Activated CD8-positive, alpha-beta memory T cell treated with anti-CD3 and anti-CD28 coated beads, Interleukin-2, amount 50 U/mL, for 48 hours (primary cell): ENCODE results near the gene NFYC.

Experiments used
- DNase-seq: peaks from one replicate; pipeline ENCODE4 v3.0.0-alpha.2; 2020

NFYC gene

GRCh38 chr1:40740039-40740996, 48.8 kb downstream of the NFYC start:
- DNase-seq: no peak

GRCh38 chr1:40740997-40741736, 49.7 kb downstream of the NFYC start:
- DNase-seq: no peak

- no peak for DNase-seq
Measured at GRCh38 chr1:40742363-40743061, 51.0 kb downstream of the NFYC start.

- DNase-seq: no peak
Measured at GRCh38 chr1:40743452-40743851, 51.9 kb downstream of the NFYC start.

- no peak for DNase-seq
Measured at GRCh38 chr1:40743860-40744259, 52.4 kb downstream of the NFYC start.

- no peak for DNase-seq
Measured at GRCh38 chr1:40745176-40745575, 53.7 kb downstream of the NFYC start.

GRCh38 chr1:40746344-40747090, 55.0 kb downstream of the NFYC start:
- DNase-seq: no peak

GRCh38 chr1:40748841-40749718, 57.6 kb downstream of the NFYC start:
- no peak for DNase-seq

- DNase-seq: no peak
Measured at GRCh38 chr1:40749817-40750216, 58.3 kb downstream of the NFYC start.

GRCh38 chr1:40750451-40750908, 59.0 kb downstream of the NFYC start:
- no peak for DNase-seq

GRCh38 chr1:40751802-40752201, 60.3 kb downstream of the NFYC start:
- no peak for DNase-seq

- DNase-seq: no peak
Measured at GRCh38 chr1:40753142-40753882, 61.8 kb downstream of the NFYC start.

- no peak for DNase-seq
Measured at GRCh38 chr1:40754201-40754600, 62.7 kb downstream of the NFYC start.

- no peak for DNase-seq
Measured at GRCh38 chr1:40755067-40755466, 63.6 kb downstream of the NFYC start.

- no peak for DNase-seq
Measured at GRCh38 chr1:40756523-40756922, 65.0 kb downstream of the NFYC start.

GRCh38 chr1:40757084-40757483, 65.6 kb downstream of the NFYC start:
- no peak for DNase-seq

GRCh38 chr1:40758004-40758403, 66.5 kb downstream of the NFYC start:
- no peak for DNase-seq

GRCh38 chr1:40758578-40759343, 67.3 kb downstream of the NFYC start:
- DNase-seq: no peak

GRCh38 chr1:40760984-40761383, 69.5 kb downstream of the NFYC start:
- DNase-seq: no peak
